ENCODE measurements around the gene APEH.

Gene APEH

GRCh38 chr3:49721896-49722781 lies 48.0 kb downstream of the APEH start:
- TF ChIP-seq CTCF (conservative IDR thresholded peaks at IDR 0.05; ENCODE audit: control insufficient read depth, insufficient read depth, low read depth, low read length) = no peak
- H3K4me3 ChIP-seq (ENCODE audit: control insufficient read depth, low read depth, low read length) = peak overlapping the region; percentile 99
- no peak for DNase-seq (ENCODE audit: low read depth)

DNA sequence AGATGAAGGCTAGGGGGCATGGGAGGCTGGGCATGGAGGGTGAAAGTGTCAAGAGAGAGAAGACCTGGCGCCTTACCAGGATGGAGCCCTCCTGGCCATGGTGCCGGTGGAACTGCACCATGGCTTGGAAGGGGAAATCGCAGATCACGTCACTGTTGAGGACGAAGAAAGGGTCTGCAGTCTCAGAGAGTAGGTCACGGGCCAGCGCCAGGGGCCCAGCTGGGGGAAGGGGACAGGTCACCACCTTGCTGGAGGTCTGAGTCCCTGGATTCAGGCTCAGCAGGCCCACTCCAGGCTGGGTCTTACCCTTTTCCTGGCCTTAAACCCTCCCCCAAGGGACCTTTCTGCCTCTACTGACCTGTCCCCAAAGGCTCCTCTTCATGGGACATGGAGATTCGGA lies 48.7 kb downstream of the APEH start:
- no peak for TF ChIP-seq CTCF (conservative IDR thresholded peaks at IDR 0.05; ENCODE audit: control insufficient read depth, insufficient read depth, low read depth, low read length)
- DNase-seq (ENCODE audit: low read depth) = no peak
- H3K4me3 ChIP-seq (ENCODE audit: control insufficient read depth, low read depth, low read length) = peak overlapping the region; percentile 99

- H3K4me3 ChIP-seq (ENCODE audit: control insufficient read depth, low read depth, low read length) = peak overlapping the region; percentile 99
- no peak for TF ChIP-seq CTCF (conservative IDR thresholded peaks at IDR 0.05; ENCODE audit: control insufficient read depth, insufficient read depth, low read depth, low read length)
- peak; percentile 28 for DNase-seq (ENCODE audit: low read depth)
Observed at GRCh38 chr3:49723296-49723627, 49.1 kb downstream of the APEH start.

DNA sequence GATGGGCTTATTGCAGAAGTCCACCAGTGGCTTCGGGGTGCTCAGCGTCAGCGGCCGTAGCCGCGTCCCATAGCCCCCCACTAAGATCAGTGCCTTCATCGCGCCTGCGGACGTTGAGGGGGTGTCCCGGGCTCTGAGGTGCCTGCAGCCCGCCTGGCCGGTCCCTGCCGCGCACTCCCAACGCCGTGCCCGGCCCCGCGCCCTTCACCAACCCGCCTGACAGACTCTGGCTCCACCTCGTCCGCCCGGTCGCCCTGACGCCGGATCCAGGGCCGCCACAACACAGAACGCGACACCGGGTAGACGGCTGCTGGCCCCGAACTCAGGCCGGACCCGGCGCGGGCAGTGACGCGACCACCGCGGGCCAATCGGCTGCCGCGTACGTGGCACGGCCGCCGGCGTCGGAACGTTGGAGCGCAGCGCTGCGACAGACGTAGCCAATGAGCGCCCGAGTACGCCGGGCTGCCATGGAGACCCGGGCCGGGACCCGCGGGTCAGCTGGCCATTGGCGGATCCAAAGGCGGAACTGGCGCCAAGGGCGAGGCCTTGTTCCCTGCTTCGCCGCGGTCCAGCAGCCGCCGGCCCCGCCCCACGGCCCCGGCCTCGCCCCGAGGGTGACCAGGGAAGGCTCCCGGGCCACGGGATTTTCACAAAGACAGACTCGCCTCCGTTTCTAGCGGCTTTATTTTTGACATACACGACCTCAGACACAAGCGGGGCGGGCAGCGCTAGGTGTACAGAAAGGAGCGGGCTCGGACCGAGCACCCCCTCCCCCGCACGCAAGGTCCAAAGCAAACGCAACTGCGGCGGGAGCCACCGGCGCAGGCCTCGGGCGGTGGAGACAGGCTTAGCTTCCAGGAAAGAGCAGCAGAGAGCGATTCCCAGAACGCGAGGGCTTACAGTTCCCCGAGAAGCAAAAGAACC lies 49.7 kb downstream of the APEH start, which contains the start of gene GMPPB:
Gene GMPPB, minus strand, starts transcription at position 324 of the 924 bp plus-strand sequence. Its CDS starts 225 bp downstream, at position 99.
- peak within 1 kb of the TSS; percentile 99 for H3K4me3 ChIP-seq (ENCODE audit: control insufficient read depth, low read depth, low read length)
- peak; percentile 96 for DNase-seq (ENCODE audit: low read depth)
- TF ChIP-seq CTCF (conservative IDR thresholded peaks at IDR 0.05; ENCODE audit: control insufficient read depth, insufficient read depth, low read depth, low read length) = no peak

GRCh38 chr3:49724586-49724985 lies 50.4 kb downstream of the APEH start:
- H3K4me3 ChIP-seq (ENCODE audit: control insufficient read depth, low read depth, low read length) = peak overlapping the region; percentile 61
- TF ChIP-seq CTCF (conservative IDR thresholded peaks at IDR 0.05; ENCODE audit: control insufficient read depth, insufficient read depth, low read depth, low read length) = no peak
- peak; percentile 39 for DNase-seq (ENCODE audit: low read depth)

DNA sequence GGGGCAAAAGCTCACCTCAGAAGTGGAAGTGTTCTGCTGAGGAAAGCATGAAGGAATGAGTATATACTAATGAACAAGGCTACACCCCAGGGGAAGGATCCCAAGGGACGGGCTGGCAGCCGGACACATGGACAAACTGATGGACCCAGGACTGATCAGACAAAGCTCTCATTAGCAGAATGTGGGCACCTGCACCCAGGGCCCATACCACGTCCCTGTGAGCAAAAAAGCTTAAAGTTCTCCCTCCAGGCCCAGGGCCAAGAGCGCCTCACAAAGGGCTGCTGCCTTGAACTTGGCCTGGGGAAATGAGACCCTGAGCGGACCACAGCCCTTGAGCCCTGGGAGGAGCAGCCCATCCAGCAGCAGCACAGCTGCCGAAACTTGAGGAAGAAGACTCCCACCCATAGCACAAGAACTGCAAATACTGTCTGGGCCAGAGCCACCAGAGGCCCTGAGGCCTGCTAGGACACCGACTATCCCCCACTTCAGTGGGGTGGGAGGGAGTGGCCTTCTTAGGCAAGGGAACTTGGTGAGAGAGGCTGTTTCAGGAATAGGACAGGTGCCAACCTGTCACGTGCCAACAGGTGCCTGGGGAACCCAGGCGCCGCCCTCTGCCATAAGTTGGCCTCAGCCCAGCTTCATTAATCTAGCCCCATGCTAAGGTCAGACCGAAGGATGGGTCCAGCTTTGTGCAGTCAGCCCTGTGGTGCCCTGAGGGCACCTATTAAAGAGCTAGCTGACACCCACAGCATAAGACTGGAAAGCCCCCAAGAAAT lies 51.9 kb downstream of the APEH start:
- DNase-seq (ENCODE audit: low read depth) = no peak
- TF ChIP-seq CTCF (conservative IDR thresholded peaks at IDR 0.05; ENCODE audit: control insufficient read depth, insufficient read depth, low read depth, low read length) = no peak
- no peak overlapping the region for H3K4me3 ChIP-seq (ENCODE audit: control insufficient read depth, low read depth, low read length)
